GM15510 (cell line): ENCODE data around the gene XYLT1.

ENCODE experiments used
- POLR2A ChIP-seq: IDR thresholded peaks from 3 replicates; pipeline ENCODE4 v1.6.1; 2011; ENCODE audit warnings: borderline replicate concordance; ENCODE audit not compliant: insufficient read length; ENCODE audit errors: extremely low read depth

Gene XYLT1

GRCh38 chr16:17204206-17204605 lies 266.6 kb downstream of the XYLT1 start:
- TF ChIP-seq POLR2A = no peak

DNA sequence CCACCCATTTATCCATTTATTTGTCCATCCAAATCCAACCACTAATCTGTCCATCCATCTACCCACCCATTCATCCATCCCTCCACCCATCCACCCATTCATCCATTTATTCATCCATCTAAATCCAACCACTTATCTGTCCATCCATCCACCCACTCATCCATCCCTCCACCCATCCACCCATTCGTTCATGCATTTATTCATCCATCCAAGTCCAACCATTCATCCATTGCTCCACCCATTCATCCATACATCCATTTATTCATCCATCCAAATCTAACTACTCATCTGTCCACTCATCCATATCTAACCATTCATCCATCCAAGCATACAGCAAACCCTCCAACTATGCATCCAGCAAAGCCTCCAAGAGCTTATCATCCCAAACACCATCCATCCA lies 267.3 kb downstream of the XYLT1 start:
- TF ChIP-seq POLR2A = no peak

DNA sequence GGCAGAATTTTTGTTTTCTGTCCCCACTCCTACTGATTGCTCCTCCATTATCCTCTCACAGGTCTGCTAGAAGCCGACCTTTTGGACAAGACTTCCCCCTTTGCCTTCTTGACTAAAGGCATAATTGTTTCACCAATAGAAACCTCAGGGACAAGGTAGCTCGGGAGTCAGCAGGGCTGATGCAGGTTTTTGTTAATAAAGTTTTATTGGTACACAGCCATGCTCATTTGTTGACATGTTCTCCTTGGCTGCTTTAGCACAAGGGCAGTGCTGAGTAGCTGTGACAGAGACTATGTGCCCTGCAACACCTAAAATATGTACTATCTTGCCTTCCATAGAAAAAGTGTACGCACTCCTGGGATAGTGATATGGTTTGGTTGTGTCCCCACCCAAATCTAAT lies 271.6 kb downstream of the XYLT1 start:
- no peak for TF ChIP-seq POLR2A

DNA sequence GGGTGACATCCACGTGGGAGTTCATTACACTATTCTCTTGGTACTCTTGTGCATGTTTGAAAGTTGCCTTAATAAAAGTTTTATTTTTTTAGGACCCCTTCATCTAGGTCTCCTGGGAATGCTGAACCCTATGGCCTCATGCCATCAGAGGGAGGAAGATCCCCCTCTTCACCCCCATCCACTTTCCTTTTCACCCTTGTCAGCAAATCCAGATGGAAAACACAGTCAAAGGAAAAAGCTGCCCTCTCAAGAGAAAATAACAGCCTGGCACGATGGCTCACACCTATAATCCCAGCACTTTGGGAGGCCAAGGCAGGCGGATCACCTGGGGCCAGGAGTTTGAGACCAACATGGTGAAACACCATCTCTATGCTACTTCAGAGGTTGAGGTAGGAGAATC lies 274.2 kb downstream of the XYLT1 start:
- no peak for TF ChIP-seq POLR2A

GRCh38 chr16:17194190-17194780 lies 276.5 kb downstream of the XYLT1 start:
- TF ChIP-seq POLR2A = no peak

GRCh38 chr16:17193566-17194100 lies 277.1 kb downstream of the XYLT1 start:
- no peak for TF ChIP-seq POLR2A

- TF ChIP-seq POLR2A = no peak
Measured at GRCh38 chr16:17184026-17184425, 286.7 kb downstream of the XYLT1 start.

- TF ChIP-seq POLR2A = no peak
Measured at GRCh38 chr16:17177959-17178905, 292.5 kb downstream of the XYLT1 start.

- TF ChIP-seq POLR2A = no peak
Measured at GRCh38 chr16:17177242-17177958, 293.4 kb downstream of the XYLT1 start.

- TF ChIP-seq POLR2A = no peak
Measured at GRCh38 chr16:17176199-17176598, 294.6 kb downstream of the XYLT1 start.

DNA sequence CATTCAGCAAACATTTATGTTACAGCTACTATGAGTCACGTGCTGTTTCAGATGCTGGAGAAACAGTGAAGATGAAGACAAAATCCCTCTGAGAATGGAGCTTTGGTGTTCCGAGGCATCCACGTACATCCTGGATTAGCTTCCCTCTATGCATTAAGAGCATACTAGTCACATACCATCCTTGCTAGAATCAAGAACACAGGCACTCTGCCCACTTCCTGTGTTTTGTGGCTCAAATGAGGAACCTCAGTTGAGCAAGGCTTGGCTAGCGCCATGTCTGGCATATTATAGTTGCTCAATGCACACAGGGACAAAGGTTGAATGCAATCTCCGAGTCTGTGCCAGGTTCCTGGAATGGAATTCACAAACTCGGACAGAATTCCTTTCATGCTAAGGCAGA lies 297.5 kb downstream of the XYLT1 start:
- no peak for TF ChIP-seq POLR2A

DNA sequence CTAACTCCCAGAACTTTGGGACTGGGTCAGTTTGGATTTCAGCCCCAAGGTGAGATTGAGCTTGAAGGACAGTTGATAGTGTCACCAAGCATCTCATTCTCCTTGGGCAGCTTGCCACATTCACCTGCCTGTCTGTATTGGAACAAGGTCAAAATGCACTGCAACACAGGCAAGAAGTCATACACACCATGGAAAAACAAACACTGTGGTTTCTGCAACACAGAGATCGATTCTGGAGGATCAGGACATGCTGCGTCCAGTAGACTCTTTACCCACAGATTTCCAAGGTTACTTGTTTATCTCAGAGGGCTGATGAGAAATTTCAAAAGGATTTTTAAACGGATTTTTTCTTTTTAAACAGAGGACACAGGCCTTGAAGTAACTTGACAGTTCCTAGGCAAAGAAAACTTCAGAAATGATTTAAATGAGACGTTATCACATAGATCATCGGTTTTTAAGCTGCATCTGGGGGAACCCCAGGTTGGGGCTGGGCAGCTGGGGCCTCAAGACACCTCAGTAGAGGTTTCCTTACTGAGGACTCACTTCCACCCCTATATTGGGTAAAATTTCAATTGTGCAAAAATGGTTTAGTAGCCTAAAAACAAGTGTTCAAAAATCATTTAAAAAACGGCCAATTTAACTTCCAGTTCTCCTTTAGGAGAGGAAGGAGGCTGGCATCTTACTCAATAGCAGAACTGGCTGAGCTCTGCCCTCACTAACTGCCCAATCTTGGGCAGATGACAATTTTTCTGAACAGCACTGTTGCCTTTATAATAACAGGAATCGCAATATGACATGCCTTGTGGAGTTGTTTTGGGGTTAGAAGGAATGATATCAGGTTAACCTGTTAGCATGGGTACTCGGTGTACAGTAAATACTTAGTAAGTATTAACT lies 299.3 kb downstream of the XYLT1 start:
- no peak for TF ChIP-seq POLR2A

GRCh38 chr16:17170435-17170834 lies 300.3 kb downstream of the XYLT1 start:
- no peak for TF ChIP-seq POLR2A

- no peak for TF ChIP-seq POLR2A
Measured at GRCh38 chr16:17168181-17168580, 302.6 kb downstream of the XYLT1 start.
